ENCODE measurements around the gene LIMK1. TPM values are rescaled to one million over a fixed set of nuclear protein-coding genes. Genes with fewer than 3 reads are reported as not detected.

Gene LIMK1
- total and polyA plus RNA-seq, 2 donors (not counting 3 experiments of a cell fraction or from before 2014, with no cell fraction given): 52.9 to 54.5 TPM

- TF ChIP-seq POLR2A (IDR thresholded peaks at IDR 0.05; ENCODE audit: low read depth, low read length): no peak
- TF ChIP-seq CTCF (IDR thresholded peaks at IDR 0.05; ENCODE audit: extremely low read depth in 1 of 2, insufficient read depth in 1 of 2, low read depth in 1 of 2, low read length in 2 of 2): peak; percentile 19 to 34
- TF ChIP-seq EZH2 (IDR thresholded peaks at IDR 0.05; ENCODE audit: borderline replicate concordance, low read depth, low read length, severe bottlenecking): no peak
- no peak for TF ChIP-seq POLR2AphosphoS5 (IDR thresholded peaks at IDR 0.05; ENCODE audit: insufficient read depth, low read depth, low read length)
- Histone ChIP-seq H3K9me3 (replicated peaks; ENCODE audit: control insufficient read depth, insufficient read depth, low read length) (no peaks in the 10 kb centered on the region), H3K4me2 (ENCODE audit: insufficient read depth, low read length) (no peak overlapping the region), H2AFZ (ENCODE audit: low read depth, low read length) (no peak overlapping the region), H3K36me3 (ENCODE audit: control insufficient read depth in 2 of 2, extremely low read depth in 1 of 2, insufficient read depth in 2 of 2, low read length in 2 of 2) (no peaks in the 10 kb centered on the region), H3K4me3 (replicated peaks in 1 of 3; ENCODE audit: insufficient read depth in 1 of 3, low read depth in 1 of 3, low read length in 3 of 3) (no peak overlapping the region), H3K9ac (replicated peaks; ENCODE audit: extremely low read depth, insufficient read depth, low read length) (no peak overlapping the region), H4K20me1 (replicated peaks; ENCODE audit: control insufficient read depth, extremely low read depth, insufficient read depth, low read length) (no peaks in the 10 kb centered on the region), H3K79me2 (ENCODE audit: control insufficient read depth, insufficient read depth, low read length) (no peaks in the 10 kb centered on the region), H3K4me1 (ENCODE audit: control insufficient read depth, extremely low read depth, insufficient read depth, low read length) (no peaks in the 10 kb centered on the region), H3K27ac (ENCODE audit: insufficient read depth, low read depth, low read length) (no peak overlapping the region), H3K27me3 (ENCODE audit: control insufficient read depth in 2 of 2, insufficient read depth in 2 of 2, low read length in 2 of 2) (no peaks in the 10 kb centered on the region), H3K9me1 (replicated peaks; ENCODE audit: control insufficient read depth, extremely low read depth, insufficient read depth, low read length) (no peaks in the 10 kb centered on the region)
- dilution Hi-C loops (cut with MboI; ENCODE audit: extremely low pct_ligation_motif_present, low sequenced_read_pairs) (no loop called here), intact Hi-C loops (cut with micrococcal nuclease) (no loop called here)
- no TSS peak for BruUV-seq (replicated peaks)
- POLR2A ChIA-PET: interaction anchor here (0.7 kb wide), 1 partner anchor 131 kb away, joined by 4 read pairs; no protein-coding TSS in a partner anchor
- no peak for DNase-seq (ENCODE audit: low read depth, low spot score)
- CTCF ChIA-PET: interaction anchor here (0.9 to 2.0 kb wide), 2 partner anchors 154 to 185 kb away, joined by 3 to 5 read pairs; no protein-coding TSS in a partner anchor
- FAIRE-seq: no peak
Measured at GRCh38 chr7:74051629-74052410, 31.8 kb upstream of the LIMK1 start.
